SK-N-SH (cell line): ENCODE results near the gene AGK.

Source experiments
- EP300 ChIP-seq, 2 experiments: IDR thresholded peaks; 2 replicates each; pipeline versions ENCODE4 v1.4.0 to v1.6.1; 2012; ENCODE audit warnings: borderline replicate concordance in 1 of 2, low read depth in 1 of 2, low read length in 1 of 2
- GABPA ChIP-seq: IDR thresholded peaks from 2 replicates; pipeline ENCODE4 v1.4.0; 2012; ENCODE audit warnings: low read depth, mild to moderate bottlenecking
- POLR2AphosphoS5 ChIP-seq: IDR thresholded peaks from 2 replicates; pipeline ENCODE4 v1.6.1; 2012; ENCODE audit warnings: low read depth, low read length
- TF ChIP-seq, protein P1 (sequence below): fragments of 200-600 bp; sonication (generic); IDR thresholded peaks from 2 replicates; pipeline ENCODE4 v1.6.1; 2017; ENCODE audit warnings: antibody characterized with exemption, mild to moderate bottlenecking, moderate library complexity
- TF ChIP-seq, protein P2 (sequence below): fragments of 150-350 bp; IDR thresholded peaks from 2 replicates; pipeline ENCODE4 v1.6.1; 2017; ENCODE audit warnings: antibody characterized with exemption, low read length, low read depth, borderline replicate concordance

DNA sequence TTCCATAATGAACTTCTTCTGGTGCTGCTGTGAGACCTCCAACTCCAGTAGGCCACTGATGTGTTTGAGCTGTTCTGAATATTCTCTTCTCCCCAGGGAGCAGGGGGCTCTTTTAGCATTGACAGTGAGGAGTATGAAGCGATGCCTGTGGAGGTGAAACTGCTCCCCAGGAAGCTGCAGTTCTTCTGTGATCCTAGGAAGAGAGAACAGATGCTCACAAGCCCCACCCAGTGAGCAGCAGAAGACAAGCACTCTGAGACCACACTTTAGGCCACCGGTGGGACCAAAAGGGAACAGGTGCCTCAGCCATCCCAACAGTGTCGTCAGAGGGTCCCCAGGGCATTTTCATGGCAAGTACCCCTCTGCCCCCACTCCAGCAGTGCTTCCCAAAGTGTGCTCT is 101.5 kb downstream of the AGK start:
- TF ChIP-seq, protein P1, sequence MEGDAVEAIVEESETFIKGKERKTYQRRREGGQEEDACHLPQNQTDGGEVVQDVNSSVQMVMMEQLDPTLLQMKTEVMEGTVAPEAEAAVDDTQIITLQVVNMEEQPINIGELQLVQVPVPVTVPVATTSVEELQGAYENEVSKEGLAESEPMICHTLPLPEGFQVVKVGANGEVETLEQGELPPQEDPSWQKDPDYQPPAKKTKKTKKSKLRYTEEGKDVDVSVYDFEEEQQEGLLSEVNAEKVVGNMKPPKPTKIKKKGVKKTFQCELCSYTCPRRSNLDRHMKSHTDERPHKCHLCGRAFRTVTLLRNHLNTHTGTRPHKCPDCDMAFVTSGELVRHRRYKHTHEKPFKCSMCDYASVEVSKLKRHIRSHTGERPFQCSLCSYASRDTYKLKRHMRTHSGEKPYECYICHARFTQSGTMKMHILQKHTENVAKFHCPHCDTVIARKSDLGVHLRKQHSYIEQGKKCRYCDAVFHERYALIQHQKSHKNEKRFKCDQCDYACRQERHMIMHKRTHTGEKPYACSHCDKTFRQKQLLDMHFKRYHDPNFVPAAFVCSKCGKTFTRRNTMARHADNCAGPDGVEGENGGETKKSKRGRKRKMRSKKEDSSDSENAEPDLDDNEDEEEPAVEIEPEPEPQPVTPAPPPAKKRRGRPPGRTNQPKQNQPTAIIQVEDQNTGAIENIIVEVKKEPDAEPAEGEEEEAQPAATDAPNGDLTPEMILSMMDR: no peak
- TF ChIP-seq, protein P2, sequence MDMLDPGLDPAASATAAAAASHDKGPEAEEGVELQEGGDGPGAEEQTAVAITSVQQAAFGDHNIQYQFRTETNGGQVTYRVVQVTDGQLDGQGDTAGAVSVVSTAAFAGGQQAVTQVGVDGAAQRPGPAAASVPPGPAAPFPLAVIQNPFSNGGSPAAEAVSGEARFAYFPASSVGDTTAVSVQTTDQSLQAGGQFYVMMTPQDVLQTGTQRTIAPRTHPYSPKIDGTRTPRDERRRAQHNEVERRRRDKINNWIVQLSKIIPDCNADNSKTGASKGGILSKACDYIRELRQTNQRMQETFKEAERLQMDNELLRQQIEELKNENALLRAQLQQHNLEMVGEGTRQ: no peak
- no peak for TF ChIP-seq POLR2AphosphoS5
- TF ChIP-seq GABPA: no peak
- no peak for TF ChIP-seq EP300 (IDR thresholded peaks at IDR 0.05; ENCODE audit: borderline replicate concordance in 1 of 2, low read depth in 1 of 2, low read length in 1 of 2)
